Stomach smooth muscle (tissue), 2 donors: Measurements from ENCODE around the gene C11orf16.
A peak's percentile ranks its signal among the peaks of the same experiment; 100 is the strongest.
"Not testable (repeated sequence)": the region's sequence is repeated elsewhere in the genome, so short reads cannot be mapped to it uniquely, and the experiment has no call there.

ENCODE experiments used
- H3K27ac ChIP-seq: one replicate; pipeline ENCODE4 v1.7.0; 2013; ENCODE audit warnings: mild to moderate bottlenecking, low read length, inconsistent platforms
- H3K27me3 ChIP-seq, 2 donors: one replicate each; pipeline ENCODE4 v1.7.0; 2013; ENCODE audit warnings: low read length in 2 of 2; ENCODE audit not compliant: insufficient read depth in 2 of 2, control insufficient read depth in 1 of 2
- H3K36me3 ChIP-seq, 2 donors: one replicate each; pipeline ENCODE4 v1.7.0; 2013; ENCODE audit warnings: low read length in 2 of 2; ENCODE audit not compliant: control insufficient read depth in 2 of 2, insufficient read depth in 2 of 2
- H3K4me1 ChIP-seq: one replicate; pipeline ENCODE4 v1.7.0; 2013; ENCODE audit warnings: low read length; ENCODE audit not compliant: control insufficient read depth, insufficient read depth
- H3K4me3 ChIP-seq, 2 donors: one replicate each; pipeline ENCODE4 v1.7.0; 2013; ENCODE audit warnings: low read length in 2 of 2
- H3K9ac ChIP-seq, 2 donors: one replicate each; pipeline ENCODE4 v1.7.0; 2013; ENCODE audit warnings: low read length in 2 of 2, mild to moderate bottlenecking in 1 of 2
- H3K9me3 ChIP-seq, 2 donors: one replicate each; pipeline ENCODE4 v1.7.0; 2013; ENCODE audit warnings: low read length in 2 of 2; ENCODE audit not compliant: control insufficient read depth in 2 of 2
- donor health status: healthy.
- donor health status: Pancreatic carcinoma.

C11orf16 gene

DNA sequence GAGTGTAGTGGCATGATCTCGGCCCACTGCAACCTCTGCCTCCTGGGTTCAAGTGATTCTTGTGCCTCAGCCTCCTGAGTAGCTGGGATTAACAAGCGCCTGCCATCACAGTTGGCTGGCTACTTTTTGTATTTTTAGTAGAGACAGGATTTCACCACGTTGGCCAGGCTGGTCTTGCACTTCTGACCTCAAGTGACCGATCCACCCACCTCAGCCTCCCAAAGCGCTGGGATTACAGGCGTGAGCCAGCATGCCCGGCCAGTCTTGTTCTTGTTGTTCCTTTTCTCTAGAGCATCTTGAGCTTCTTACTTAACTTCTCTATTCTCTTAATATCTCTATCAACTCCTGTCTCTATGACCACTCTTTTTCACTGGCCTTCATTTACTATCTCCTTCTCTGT is 51.2 kb downstream of the C11orf16 start:
- H3K9ac ChIP-seq, H3K27me3 ChIP-seq, H3K27ac ChIP-seq, H3K4me1 ChIP-seq, H3K4me3 ChIP-seq, H3K36me3 ChIP-seq, H3K9me3 ChIP-seq: not testable (repeated sequence)

GRCh38 chr11:8878771-8879170 is 54.0 kb downstream of the C11orf16 start:
- H3K27me3 ChIP-seq, result no peaks in the 10 kb centered on the region
- no peaks in the 10 kb centered on the region for H3K9me3 ChIP-seq
- H3K36me3 ChIP-seq, result no peaks in the 10 kb centered on the region
- H3K9ac ChIP-seq, result no peak overlapping the region
- no peak overlapping the region for H3K27ac ChIP-seq
- H3K4me1 ChIP-seq, result no peaks in the 10 kb centered on the region
- no peak overlapping the region for H3K4me3 ChIP-seq

DNA sequence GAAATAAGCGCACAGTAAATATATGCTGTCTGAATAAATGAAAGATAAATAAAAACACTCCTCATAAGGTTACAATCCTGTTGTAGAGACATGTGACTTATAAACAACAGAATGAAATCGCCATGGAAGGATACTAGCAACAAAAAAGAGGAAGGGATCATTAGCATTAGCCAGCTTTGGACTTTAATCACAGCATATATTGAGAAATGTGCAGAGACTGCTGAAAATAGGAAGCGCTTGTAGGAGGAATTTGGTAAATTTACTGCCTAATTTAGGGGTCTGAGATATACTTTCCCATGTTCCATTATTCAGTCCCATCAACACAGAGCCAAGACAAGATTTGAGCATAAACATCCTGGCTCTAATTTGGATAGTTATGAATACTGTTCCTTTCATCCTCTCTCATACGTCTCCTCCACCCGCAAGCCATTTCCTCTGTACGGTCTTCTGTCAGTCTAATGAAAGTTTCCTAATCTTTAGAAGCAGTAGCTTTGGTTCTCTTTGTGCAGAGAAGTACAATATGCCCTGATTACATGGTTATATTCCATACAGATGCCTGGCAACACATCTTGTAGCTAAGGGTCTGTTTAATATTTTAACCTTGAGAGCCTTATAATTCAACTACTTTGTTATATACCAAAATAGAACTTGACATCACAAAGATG is 58.9 kb downstream of the C11orf16 start:
- peaks cover 2% of the 10 kb centered on the region for H3K4me1 ChIP-seq
- peak overlapping the region; percentile 13 for H3K27ac ChIP-seq
- H3K36me3 ChIP-seq, result no peaks in the 10 kb centered on the region
- H3K27me3 ChIP-seq, result no peaks in the 10 kb centered on the region
- H3K4me3 ChIP-seq, result peak overlapping the region in 1 of 2 donors; percentile 24
- no peaks in the 10 kb centered on the region for H3K9me3 ChIP-seq
- no peak overlapping the region for H3K9ac ChIP-seq

DNA sequence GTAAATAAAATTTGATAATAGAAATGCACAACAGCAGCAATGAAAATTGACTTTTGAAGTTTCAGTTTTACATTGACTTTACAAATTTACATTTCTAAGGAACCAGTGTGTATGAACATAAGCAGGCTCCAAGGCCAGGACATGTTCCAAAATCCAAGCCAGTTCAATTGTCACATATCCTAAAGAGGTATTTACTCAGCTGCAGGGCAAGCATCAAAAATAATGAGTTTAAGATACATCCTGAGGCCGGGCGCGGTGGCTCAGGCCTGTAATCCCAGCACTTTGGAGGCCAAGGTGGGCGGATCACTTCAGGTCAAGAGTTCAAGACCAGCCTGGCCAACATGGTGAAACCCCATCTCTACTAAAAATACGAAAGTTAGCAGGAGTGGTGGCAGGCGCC is 60.8 kb downstream of the C11orf16 start:
- no peak overlapping the region for H3K9ac ChIP-seq
- H3K4me3 ChIP-seq, result peak overlapping the region; percentile 83 to 85
- H3K36me3 ChIP-seq, result no peaks in the 10 kb centered on the region
- H3K4me1 ChIP-seq, result peaks cover 2% of the 10 kb centered on the region
- H3K27me3 ChIP-seq, result no peaks in the 10 kb centered on the region
- no peaks in the 10 kb centered on the region for H3K9me3 ChIP-seq
- peak overlapping the region; percentile 72 for H3K27ac ChIP-seq

- no peaks in the 10 kb centered on the region for H3K27me3 ChIP-seq
- no peaks in the 10 kb centered on the region for H3K36me3 ChIP-seq
- H3K4me3 ChIP-seq, result peak overlapping the region; percentile 83 to 85
- H3K4me1 ChIP-seq, result peaks cover 6% of the 10 kb centered on the region
- peak overlapping the region; percentile 69 to 71 for H3K9ac ChIP-seq
- H3K9me3 ChIP-seq, result no peaks in the 10 kb centered on the region
- H3K27ac ChIP-seq, result peak overlapping the region; percentile 72
Observed at GRCh38 chr11:8871171-8871775, 61.5 kb downstream of the C11orf16 start.

DNA sequence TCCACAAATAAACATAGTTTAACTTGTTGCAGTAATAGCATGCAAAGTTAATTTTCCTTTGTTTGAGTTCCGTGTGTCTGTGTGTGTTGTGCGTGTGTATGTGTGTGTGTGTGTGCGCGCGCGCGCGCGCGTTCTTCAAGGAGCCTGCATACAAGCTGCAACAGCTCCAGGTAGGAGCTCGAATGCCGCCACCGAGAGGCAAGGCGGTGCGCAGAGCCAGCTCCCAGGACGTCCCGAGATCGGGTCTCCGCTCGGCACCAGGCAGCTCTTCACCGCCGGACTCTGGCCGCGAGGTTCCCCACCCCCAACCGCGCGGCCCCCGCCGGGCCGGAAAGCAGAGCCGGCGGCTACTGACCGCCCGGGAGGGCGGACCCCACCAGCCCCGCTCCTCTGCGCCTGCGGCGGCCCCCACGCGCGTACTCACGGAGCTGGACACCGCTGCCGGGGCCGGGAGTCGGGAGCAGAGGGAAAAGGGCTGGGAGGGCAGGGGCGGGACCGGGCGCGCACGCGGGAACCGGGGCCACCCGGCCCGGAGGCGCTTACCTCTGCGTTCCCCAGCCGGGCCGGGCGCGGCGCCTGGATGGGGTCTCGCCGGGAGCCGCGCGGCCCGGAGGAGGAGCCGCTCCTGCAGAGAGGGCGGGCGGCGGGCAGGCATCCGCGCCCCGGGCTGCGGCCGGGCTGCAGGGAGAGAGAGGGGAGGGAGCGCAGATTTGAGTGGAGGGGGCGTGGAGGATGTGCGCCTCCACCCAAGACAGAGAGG is 62.2 kb downstream of the C11orf16 start:
- H3K9me3 ChIP-seq, result no peaks in the 10 kb centered on the region
- H3K4me3 ChIP-seq, result peak overlapping the region; percentile 83 to 85
- H3K27ac ChIP-seq, result peak overlapping the region; percentile 72
- peaks cover 6% of the 10 kb centered on the region for H3K4me1 ChIP-seq
- H3K9ac ChIP-seq, result peak overlapping the region; percentile 37 to 71
- no peaks in the 10 kb centered on the region for H3K36me3 ChIP-seq
- H3K27me3 ChIP-seq, result no peaks in the 10 kb centered on the region
